ENCODE results near the gene NKX1-2.

- TF ChIP-seq CTCF (IDR thresholded peaks at IDR 0.05; ENCODE audit: low read depth, low read length) (no peak), MAX (IDR thresholded peaks at IDR 0.05; ENCODE audit: low read depth, low read length) (no peak), POLR2A (IDR thresholded peaks at IDR 0.05; ENCODE audit: extremely low read depth, insufficient read length) (no peak), MYC (IDR thresholded peaks at IDR 0.05; ENCODE audit: low read depth, low read length) (no peak)
Measured at GRCh38 chr10:124473070-124473469, 23.2 kb upstream of the NKX1-2 start.
